Left ventricle myocardium superior (tissue), 1 donor: Measurements from ENCODE around the gene DOCK10. TPM values are rescaled to one million over a fixed set of nuclear protein-coding genes. Genes with fewer than 3 reads are reported as not detected.
A peak's percentile ranks its signal among the peaks of the same experiment; 100 is the strongest.

Experiments used
- ATAC-seq: fragments of 200-7000 bp; cut with Tn5 transposase; one replicate; pipeline ENCODE4 v1.9.1; 2020; ENCODE audit warnings: mild to moderate bottlenecking, moderate library complexity
- DNase-seq: peaks from one replicate; pipeline ENCODE4 v3.0.0-alpha.2; 2020
- intact Hi-C: fragments of 100-400 bp; cut with micrococcal nuclease; formaldehyde crosslinking; loops from one replicate; pipeline ENCODE4 v1.11.0; 2022
- total RNA-seq: library from RNA; stranded (reverse); fragmentation: NEBNext Ultra II Directional; extraction: Animal tissue kit (Norgen Biotek cat#: 25700); gene quantifications from one replicate; pipeline ENCODE4 v1.2.1, GENCODE V29; 2021
- donor health status: DM: no; HTN: yes; CAD: no; lungs with severe emphysema.

The DOCK10 gene
- total RNA-seq, 1 donor from 2014 or later, result 2.3 TPM

DNA sequence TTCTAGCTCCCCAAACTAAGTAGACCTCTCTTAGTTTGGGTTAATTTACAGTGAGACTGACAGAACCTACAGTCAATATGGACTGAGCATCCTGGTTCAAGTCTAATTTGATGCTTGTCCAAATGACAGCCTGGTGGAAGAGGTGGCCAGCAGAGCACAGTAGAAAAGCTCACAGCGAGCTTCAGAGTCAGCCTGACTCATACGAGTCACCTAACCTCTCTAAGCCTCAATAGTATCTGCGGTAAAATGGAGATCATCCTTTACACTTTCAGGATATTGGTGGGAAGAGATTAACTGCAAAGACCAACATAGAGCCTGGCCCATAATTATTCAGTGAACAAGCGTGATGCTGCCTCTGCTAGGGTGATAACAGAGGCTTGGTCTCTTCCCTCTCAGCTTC, 54.5 kb downstream of the DOCK10 start:
- intact Hi-C loops, result no loop called here
- no peak for ATAC-seq
- DNase-seq, result no peak

DNA sequence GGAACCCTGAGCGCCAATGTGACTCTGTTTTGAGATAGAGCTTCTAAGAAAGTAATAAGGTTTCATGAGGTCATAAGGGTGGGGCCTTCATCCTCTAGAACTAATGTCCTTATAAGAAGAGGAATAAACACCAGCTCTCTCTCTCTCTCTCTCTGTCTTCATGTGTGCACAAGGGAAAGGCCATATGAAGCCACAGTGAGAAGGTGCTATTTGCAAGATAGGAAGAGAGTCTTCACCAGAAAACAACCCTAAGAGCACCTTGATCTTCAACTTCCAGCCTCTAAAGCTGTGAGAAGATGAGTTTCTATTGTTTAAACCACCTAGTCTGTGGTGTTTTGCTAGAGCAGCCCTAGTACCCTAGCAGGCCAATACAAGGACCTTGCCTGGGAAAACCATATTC, 55.8 kb downstream of the DOCK10 start:
- DNase-seq, result no peak

DNA sequence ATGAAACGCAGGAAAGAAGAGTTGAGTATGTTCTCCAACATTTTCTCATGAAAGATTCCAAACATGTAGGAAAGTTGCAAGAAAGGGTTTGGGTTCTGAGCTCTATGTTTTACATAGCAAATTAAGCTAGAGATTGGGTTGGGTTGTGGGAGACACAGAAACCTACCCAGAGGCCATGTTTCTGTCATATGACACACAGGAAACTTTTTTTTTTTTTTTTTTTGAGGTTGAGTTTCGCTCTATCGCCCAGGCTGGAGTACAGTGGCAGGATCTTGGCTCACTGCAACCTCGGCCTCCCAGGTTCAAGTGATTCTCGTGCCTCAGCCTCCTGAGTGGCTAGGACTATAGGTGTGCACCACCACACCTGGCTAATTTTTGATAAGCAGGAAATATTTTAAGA, 57.6 kb downstream of the DOCK10 start:
- DNase-seq (no peak), ATAC-seq (no peak)
- intact Hi-C loops, result no loop called here

More for the DNA sequence above, 55.8 kb downstream of the DOCK10 start:
- intact Hi-C loops, result no loop called here
- ATAC-seq, result no peak

DNA sequence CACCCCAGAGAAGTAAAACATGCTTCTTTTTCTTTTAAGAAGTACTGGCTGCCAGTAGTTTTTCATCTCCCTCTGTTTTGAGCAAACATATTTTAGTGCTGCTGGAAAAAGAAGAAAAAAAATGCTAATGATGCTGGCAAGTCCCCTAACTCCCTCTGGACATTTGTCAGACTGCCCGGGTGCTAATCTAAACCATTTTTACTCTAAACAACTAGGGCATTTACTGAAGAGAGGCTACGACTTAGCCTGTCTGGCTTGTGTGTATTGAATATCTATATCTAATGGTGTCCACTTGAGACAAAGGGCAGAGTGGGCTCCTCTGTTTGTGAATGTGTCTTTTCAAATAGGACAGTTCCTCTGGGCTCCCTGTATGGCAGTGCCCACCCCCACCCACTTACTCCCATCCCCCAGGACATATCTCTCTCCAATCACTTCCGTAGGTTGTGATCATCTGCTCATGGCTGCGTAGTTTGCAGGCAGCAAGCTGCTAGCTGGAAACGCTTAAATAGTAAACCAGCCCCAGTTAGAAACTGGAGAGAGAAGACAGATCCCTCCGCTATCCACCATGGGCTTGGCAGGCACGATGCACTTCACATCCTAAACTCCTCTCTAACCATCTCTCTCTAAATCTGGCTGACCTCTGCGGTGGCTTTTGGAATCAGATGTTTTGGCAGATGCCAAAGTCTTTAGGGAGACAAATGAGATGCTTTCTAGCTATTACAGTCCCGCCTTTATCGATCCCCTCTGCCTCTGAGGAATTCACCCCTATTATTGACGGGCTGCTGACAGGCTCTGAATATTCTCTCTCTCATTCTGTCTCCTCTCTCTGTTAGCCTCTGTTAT, 58.3 kb downstream of the DOCK10 start:
- ATAC-seq (peak; percentile 43), DNase-seq (no peak)
- intact Hi-C loops, result no loop called here

- intact Hi-C loops, result no loop called here
- DNase-seq (peak; percentile 35), ATAC-seq (peak; percentile 65)
These were observed 59.2 kb downstream of the DOCK10 start for GRCh38 chr2:224982910-224983711.

- DNase-seq (no peak), ATAC-seq (peak; percentile 78)
- intact Hi-C loops, result no loop called here
These were observed 60.0 kb downstream of the DOCK10 start for GRCh38 chr2:224982226-224982625.

DNA sequence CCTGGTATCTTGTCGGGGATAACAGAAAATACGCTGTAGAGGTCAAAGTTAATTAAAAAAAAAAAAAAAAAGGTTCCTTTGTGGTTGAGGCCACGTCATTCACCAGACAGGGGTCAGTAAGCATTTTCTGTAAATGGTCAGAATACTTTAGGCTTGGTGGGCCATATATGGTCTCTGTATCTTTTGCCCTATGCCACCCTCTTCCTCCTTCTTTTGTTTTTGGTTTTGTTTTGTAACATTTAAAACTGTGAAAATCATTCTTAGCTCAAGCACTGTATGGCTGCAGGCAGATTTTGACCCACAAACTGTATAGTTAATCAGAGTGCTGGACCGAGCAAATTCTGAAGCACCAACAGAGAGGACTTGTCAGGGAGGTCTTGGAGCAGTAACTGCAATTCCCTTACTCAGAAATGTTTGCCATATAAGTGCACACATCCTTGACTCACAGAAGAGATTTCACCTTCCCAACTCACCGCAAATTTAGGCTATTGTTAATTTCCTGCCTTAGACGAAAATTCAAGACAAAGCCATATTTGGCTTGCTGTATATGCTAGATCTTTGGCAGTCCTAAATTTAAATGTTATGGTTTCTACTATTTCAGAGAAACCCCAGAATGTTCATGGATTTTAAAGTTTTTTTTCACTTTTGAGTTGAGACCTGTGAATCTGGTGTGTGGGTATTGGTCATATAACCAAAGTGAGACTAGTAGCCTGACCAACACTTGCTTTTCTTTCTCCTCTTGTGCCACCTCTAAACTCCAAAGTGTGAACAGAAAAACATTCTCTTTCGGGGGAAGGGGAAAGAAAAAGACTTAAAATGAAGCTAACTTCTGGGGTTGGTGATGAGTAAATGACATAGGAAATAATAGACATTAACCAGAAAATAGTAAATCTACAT, 65.4 kb downstream of the DOCK10 start:
- intact Hi-C loops, result no loop called here
- DNase-seq (no peak), ATAC-seq (no peak)

DNA sequence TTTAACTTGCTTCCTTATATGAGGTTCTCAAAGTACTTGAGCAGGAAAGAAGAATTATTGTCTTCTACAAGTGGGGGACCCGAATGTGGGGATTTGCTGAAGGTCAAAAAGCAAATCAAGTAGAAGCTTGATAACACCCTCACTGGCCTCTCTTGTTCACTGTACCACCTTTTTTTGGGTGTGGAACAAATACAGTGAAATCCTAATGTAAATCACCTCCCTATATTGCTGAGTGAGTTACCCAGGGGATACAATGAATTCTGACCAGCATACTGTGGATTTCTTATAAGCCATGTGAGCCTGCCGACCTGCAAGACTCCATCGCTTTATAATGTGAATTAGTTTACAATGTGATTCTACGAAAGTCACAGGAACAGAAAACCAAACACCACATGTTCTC, 66.5 kb downstream of the DOCK10 start:
- ATAC-seq (no peak), DNase-seq (no peak)
- intact Hi-C loops, result no loop called here

DNA sequence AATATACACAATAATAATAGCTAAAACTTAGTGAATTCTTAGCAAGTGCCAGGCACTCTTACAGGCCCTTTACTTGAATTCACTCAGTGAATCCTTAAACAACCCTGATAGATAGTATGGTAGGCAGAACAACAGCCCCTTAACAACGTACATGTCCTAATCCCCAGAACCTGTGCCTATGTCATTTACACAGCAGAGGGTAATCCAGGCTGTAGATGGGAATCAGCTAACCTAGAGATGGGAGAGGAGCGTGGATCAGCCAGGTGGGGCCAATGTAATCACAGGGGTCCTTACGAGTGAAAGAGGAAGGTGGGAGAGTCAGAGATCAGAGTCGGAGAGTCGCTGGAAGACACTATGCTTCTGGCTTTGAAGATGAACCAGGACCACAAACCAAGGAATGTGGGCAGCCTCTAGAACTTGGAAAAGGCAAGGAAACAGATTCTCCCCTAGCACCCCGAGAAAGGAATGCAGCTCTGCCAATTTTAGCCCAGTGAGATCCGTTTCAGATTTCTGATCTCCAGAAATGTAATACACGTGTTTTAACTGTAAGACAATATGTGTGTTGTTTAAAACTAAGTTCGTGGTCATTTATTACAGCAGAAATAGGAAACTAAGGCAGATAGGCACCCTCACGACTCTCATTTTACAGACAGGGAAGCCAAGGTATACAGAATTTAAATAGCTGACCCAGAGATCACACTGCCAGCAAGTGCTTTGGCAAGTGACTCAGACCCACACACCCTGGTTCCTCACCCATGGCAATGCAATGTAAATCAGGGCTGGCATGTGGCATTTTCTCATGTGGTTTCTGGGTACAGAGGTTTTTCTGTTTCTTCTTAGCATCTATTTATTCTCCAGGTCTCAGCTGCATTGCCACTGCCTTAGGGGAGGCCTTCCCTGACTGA, 68.9 kb downstream of the DOCK10 start:
- DNase-seq, result no peak

GRCh38 chr2:224971214-224971613, 71.1 kb downstream of the DOCK10 start:
- ATAC-seq (no peak), DNase-seq (no peak)
- intact Hi-C loops, result no loop called here

More for the DNA sequence above, 68.9 kb downstream of the DOCK10 start:
- ATAC-seq, result no peak
- intact Hi-C loops, result no loop called here

DNA sequence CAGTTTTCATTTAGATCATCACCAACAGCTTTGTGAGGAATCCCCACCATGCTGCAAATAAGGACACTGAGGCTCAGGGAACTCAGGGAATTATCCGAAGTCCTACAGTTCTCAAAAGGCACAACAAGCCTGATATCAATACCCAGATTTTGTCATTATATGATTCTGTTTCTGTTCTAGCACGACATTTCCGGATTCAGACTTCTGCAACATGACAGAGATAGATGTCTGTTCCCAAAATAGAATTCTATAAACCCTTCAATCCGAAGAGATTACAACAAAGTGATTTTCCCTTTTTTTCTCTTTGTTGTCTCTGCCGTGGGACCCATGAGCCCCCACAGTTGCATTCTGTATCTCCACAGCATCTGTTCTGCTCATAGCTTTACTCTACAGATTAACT, 72.0 kb downstream of the DOCK10 start:
- DNase-seq, result no peak
- intact Hi-C loops, result no loop called here
- no peak for ATAC-seq

DNA sequence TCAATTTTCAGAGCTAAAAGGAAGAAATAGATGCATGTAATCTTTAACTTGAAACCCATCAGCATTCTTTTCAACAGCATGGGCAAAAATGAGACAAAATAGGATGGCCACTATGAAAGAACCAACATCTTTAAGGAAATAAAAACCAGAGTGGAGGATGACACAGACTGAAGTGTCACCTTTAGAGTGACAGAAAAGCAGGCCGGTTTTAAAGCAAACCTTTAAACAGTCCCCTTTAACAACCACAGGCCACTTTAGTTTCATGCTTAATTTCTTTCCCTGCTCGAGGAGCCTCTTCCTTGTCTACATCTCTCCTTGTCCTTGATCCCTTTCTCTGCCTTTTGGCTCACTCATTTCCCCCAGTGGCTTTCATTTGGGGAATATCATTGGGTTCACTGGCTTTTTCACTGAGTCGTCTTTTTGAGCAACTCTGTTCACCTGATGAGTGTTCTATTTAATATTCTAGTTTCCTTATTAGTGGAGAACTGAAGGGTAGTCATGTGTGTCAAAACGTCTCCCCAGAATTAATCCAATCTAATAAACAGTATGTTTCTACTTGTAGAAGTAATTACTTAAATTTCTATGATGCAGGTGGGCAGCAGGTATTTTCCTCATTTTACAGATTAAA, 72.5 kb downstream of the DOCK10 start:
- DNase-seq, result no peak
- intact Hi-C loops, result no loop called here
- no peak for ATAC-seq

- ATAC-seq (no peak), DNase-seq (no peak)
- intact Hi-C loops, result no loop called here
These were observed 73.2 kb downstream of the DOCK10 start for GRCh38 chr2:224969095-224969494.

GRCh38 chr2:224968051-224968450, 74.2 kb downstream of the DOCK10 start:
- no peak for ATAC-seq
- DNase-seq, result no peak
- intact Hi-C loops, result no loop called here

- DNase-seq (no peak), ATAC-seq (no peak)
- intact Hi-C loops, result no loop called here
These were observed 75.7 kb downstream of the DOCK10 start for GRCh38 chr2:224966613-224967012.

DNA sequence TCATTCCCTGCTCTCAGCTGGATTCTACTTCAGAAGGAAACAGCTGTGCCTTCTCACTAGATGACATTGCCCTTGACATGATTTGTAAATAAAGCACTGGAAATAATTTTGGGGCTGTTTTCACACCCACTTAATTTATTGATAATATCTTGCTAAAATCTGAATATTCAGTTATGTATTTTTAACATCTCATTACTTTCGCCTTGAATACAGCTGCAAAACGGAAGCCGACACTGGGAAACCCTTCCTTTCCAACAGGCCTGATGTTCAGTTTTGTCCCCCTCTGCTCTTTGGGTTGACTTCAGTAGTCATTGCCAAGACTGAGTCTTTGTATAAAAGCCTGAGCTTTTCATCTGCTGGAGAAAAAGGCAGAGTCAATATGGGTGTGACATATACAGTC, 82.7 kb downstream of the DOCK10 start:
- ATAC-seq, result no peak
- intact Hi-C loops, result no loop called here
- no peak for DNase-seq

DNA sequence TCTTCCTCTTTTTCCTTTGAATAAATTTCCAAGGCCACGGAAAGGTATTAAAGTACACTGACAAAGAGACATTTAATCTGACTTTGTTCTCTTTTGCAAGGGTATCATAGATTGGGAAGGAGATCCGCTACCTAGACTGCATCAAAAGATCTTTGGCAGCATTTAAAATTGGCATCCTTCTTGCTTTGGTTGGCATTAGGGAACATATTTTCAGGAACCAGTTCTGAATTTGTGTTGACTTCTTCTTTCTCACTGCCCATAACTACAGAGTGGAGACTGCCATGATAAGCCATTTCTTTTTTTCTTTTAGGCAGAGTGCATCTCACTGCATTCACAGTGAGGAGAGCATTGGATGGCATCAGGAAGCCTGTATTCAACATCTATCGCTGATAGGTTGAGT, 83.4 kb downstream of the DOCK10 start:
- no peak for ATAC-seq
- DNase-seq, result no peak
- intact Hi-C loops, result no loop called here

GRCh38 chr2:224958462-224958857, 83.8 kb downstream of the DOCK10 start:
- intact Hi-C loops, result no loop called here
- no peak for ATAC-seq
- DNase-seq, result no peak
